HepG2 (cell line): Measurements from ENCODE around the gene ALK. TPM values are rescaled to one million over a fixed set of nuclear protein-coding genes. Genes with fewer than 3 reads are reported as not detected.

Experiments used
- ATAC-seq: fragments of 200-7000 bp; cut with Tn5 transposase; 3 replicates; pipeline ENCODE4 v1.9.1; 2020; ENCODE audit warnings: mild to moderate bottlenecking, moderate library complexity
- BruUV-seq: library from RNA; stranded (reverse); fragments of 400-500 nt; replicated peaks from 2 replicates; lab custom pipeline; 2021; lab: Mats Ljungman, UMichigan
- CTCF ChIA-PET: fragments of 300-600 bp; formaldehyde crosslinking; extraction: SDS; loops from one replicate; lab custom pipeline; 2021; ENCODE audit warnings: low total read pairs, inconsistent platforms, low intra/inter-chr PET ratio; lab: Yijun Ruan, JAX
- POLR2A ChIA-PET: fragments of 350-600 bp; sonication (Branson Sonifier 250); formaldehyde crosslinking; loops from one replicate; lab custom pipeline; 2020; ENCODE audit warnings: antibody characterized with exemption, inconsistent platforms; lab: Yijun Ruan, JAX
- DNase-seq: peaks from one replicate; pipeline ENCODE4 v3.0.0-alpha.2; 2015; ENCODE audit warnings: low spot score
- FAIRE-seq: peaks from 3 replicates; lab custom pipeline; 2011; peaks lifted over from hg19 to GRCh38; lab: Jason Lieb, UNC
- H2AFZ ChIP-seq: one replicate; pipeline ENCODE4 v1.6.1; 2011; ENCODE audit warnings: low read length, inconsistent platforms
- H3K27ac ChIP-seq: fragments of 300-600 bp; 3 replicates; pipeline ENCODE4 v1.8.0; 2011; ENCODE audit warnings: mixed run types, mild to moderate bottlenecking, mixed read lengths, low read length, inconsistent platforms; ENCODE audit not compliant: insufficient read depth; ENCODE audit errors: extremely low read length
- H3K27me3 ChIP-seq, 2 experiments: fragments of 200-600 bp in 1 of 2; 2 replicates in 1 of 2; 3 replicates in 1 of 2; pipeline versions ENCODE4 v1.6.0 to v1.8.0; 2011; ENCODE audit warnings: low read length in 2 of 2, mild to moderate bottlenecking in 2 of 2, moderate library complexity in 2 of 2, inconsistent platforms in 1 of 2; ENCODE audit not compliant: insufficient read depth in 2 of 2, control insufficient read depth in 1 of 2
- H3K36me3 ChIP-seq, 2 experiments: fragments of 200-600 bp in 1 of 2; replicated peaks in 1 of 2; 2 replicates in 1 of 2; 3 replicates in 1 of 2; pipeline versions ENCODE4 v1.5.1 to v1.8.0; 2011; ENCODE audit warnings: low read length in 2 of 2, inconsistent platforms in 1 of 2; ENCODE audit not compliant: insufficient read depth in 2 of 2, control insufficient read depth in 1 of 2
- H3K4me1 ChIP-seq: 2 replicates; pipeline ENCODE4 v1.5.1; 2012; ENCODE audit warnings: low read length, inconsistent platforms; ENCODE audit not compliant: insufficient read depth
- H3K4me2 ChIP-seq: 2 replicates; pipeline ENCODE4 v1.6.0; 2011; ENCODE audit warnings: low read depth, low read length, inconsistent platforms
- H3K4me3 ChIP-seq, 3 experiments: fragments of 200-600 bp in 1 of 3; sonication (generic), shearing (Covaris generic) in 1 of 3; replicated peaks in 1 of 3; 2 replicates each; pipeline ENCODE4 v1.5.1; 2011 to 2016; ENCODE audit warnings: low read length in 3 of 3, inconsistent platforms in 2 of 3, low read depth in 2 of 3, mild to moderate bottlenecking in 2 of 3, control low read depth in 1 of 3, mixed read lengths in 1 of 3; ENCODE audit not compliant: insufficient read depth in 1 of 3
- H3K79me2 ChIP-seq: one replicate; pipeline ENCODE4 v1.6.1; 2011; ENCODE audit warnings: low read length, inconsistent platforms; ENCODE audit not compliant: insufficient read depth
- H3K9ac ChIP-seq: 2 replicates; pipeline ENCODE4 v1.6.0; 2011; ENCODE audit warnings: mild to moderate bottlenecking, low read depth, low read length, inconsistent platforms; ENCODE audit not compliant: insufficient read depth
- H3K9me3 ChIP-seq: 2 replicates; pipeline ENCODE4 v1.5.1; 2012; ENCODE audit warnings: mild to moderate bottlenecking, low read length
- H4K20me1 ChIP-seq: 2 replicates; pipeline ENCODE4 v1.6.0; 2011; ENCODE audit warnings: inconsistent platforms, mild to moderate bottlenecking, low read length, moderate library complexity; ENCODE audit not compliant: insufficient read depth
- BRCA1 ChIP-seq: sonication (generic); formaldehyde crosslinking; IDR thresholded peaks from 2 replicates; pipeline ENCODE4 v1.4.0; 2020; ENCODE audit warnings: missing genetic modification reagents
- ELF1 ChIP-seq: sonication (generic); formaldehyde crosslinking; IDR thresholded peaks from 2 replicates; pipeline ENCODE4 v1.4.0; 2020; ENCODE audit warnings: missing genetic modification reagents
- FOXK2 ChIP-seq: fragments of 450-650 bp; IDR thresholded peaks from 2 replicates; pipeline ENCODE4 v1.6.1; 2016
- GMEB1 ChIP-seq: sonication (generic); formaldehyde crosslinking; IDR thresholded peaks from 2 replicates; pipeline ENCODE4 v1.5.1; 2020; ENCODE audit warnings: missing genetic modification reagents, mild to moderate bottlenecking, borderline replicate concordance
- NONO ChIP-seq, 2 experiments: fragments of 450-650 bp in 1 of 2; sonication (generic) in 1 of 2; formaldehyde crosslinking in 1 of 2; IDR thresholded peaks in 1 of 2; conservative IDR thresholded peaks in 1 of 2; 2 replicates each; pipeline versions ENCODE4 v1.6.1 to v1.8.0; 2017 to 2022; ENCODE audit warnings: mild to moderate bottlenecking in 1 of 2, missing genetic modification reagents in 1 of 2, moderate library complexity in 1 of 2
- NR0B2 ChIP-seq: sonication (generic); formaldehyde crosslinking; IDR thresholded peaks from 2 replicates; pipeline ENCODE4 v1.4.0; 2020; ENCODE audit warnings: mild to moderate bottlenecking, missing genetic modification reagents
- SCMH1 ChIP-seq: sonication (generic); formaldehyde crosslinking; IDR thresholded peaks from 2 replicates; pipeline ENCODE4 v1.9.0; 2021; ENCODE audit warnings: missing genetic modification reagents, mild to moderate bottlenecking, borderline replicate concordance
- SIX1 ChIP-seq: sonication (generic); formaldehyde crosslinking; IDR thresholded peaks from 2 replicates; pipeline ENCODE4 v1.4.0; 2020; ENCODE audit warnings: missing genetic modification reagents, borderline replicate concordance
- SRF ChIP-seq: IDR thresholded peaks from 2 replicates; pipeline ENCODE4 v1.6.1; 2011; ENCODE audit warnings: mild to moderate bottlenecking, low read depth, low read length, moderate library complexity
- STAT6 ChIP-seq: sonication (generic); formaldehyde crosslinking; IDR thresholded peaks from 2 replicates; pipeline ENCODE4 v1.4.0; 2020; ENCODE audit warnings: missing genetic modification reagents, mild to moderate bottlenecking, borderline replicate concordance
- TEAD3 ChIP-seq: optimal IDR thresholded peaks from 2 replicates; pipeline ENCODE3; 2016; ENCODE audit warnings: borderline replicate concordance
- ZBTB7B ChIP-seq: sonication (generic); formaldehyde crosslinking; IDR thresholded peaks from 2 replicates; pipeline ENCODE4 v1.4.0; 2020; ENCODE audit warnings: missing genetic modification reagents
- ZFY ChIP-seq: sonication (generic); formaldehyde crosslinking; IDR thresholded peaks from 2 replicates; pipeline ENCODE4 v1.4.0; 2020; ENCODE audit warnings: missing genetic modification reagents
- ZNF234 ChIP-seq: sonication (generic); formaldehyde crosslinking; conservative IDR thresholded peaks from 2 replicates; pipeline ENCODE4 v1.5.1; 2020; ENCODE audit warnings: mild to moderate bottlenecking, missing genetic modification reagents
- ZNF281 ChIP-seq: sonication (generic); formaldehyde crosslinking; IDR thresholded peaks from 2 replicates; pipeline ENCODE4 v1.4.0; 2020; ENCODE audit warnings: missing genetic modification reagents, borderline replicate concordance
- ZNF367 ChIP-seq: sonication (generic); formaldehyde crosslinking; IDR thresholded peaks from 2 replicates; pipeline ENCODE4 v1.4.0; 2020; ENCODE audit warnings: missing genetic modification reagents, borderline replicate concordance
- ZSCAN30 ChIP-seq: sonication (generic); formaldehyde crosslinking; IDR thresholded peaks from 2 replicates; pipeline ENCODE4 v1.5.0; 2020; ENCODE audit warnings: mild to moderate bottlenecking, missing genetic modification reagents
- WGBS: methylation state at CpG from one replicate; pipeline ENCODE4 v1.1.6; 2017; ENCODE audit warnings: low lambda C conversion rate; 5-methylcytosine and 5-hydroxymethylcytosine counted together
- in situ Hi-C: cut with HindIII; loops from 2 replicates; pipeline ENCODE4 v1.10.0; 2017; ENCODE audit warnings: low pct_unique_long_range_greater_than_20kb; ENCODE audit not compliant: extremely low pct_ligation_motif_present
- intact Hi-C: fragments of 100-400 bp; cut with micrococcal nuclease; formaldehyde crosslinking; loops from one replicate; pipeline ENCODE4 v1.10.0; 2022; ENCODE audit not compliant: unreplicated experiment
- polyA plus RNA-seq, 8 experiments: library from polyadenylated mRNA; depleted of rRNA in 3 of 8; stranded (reverse) in 7 of 8; unstranded in 1 of 8; fragments of >200 nt; fragmentation: Illumina TruSeq in 4 of 8; extraction: Trizol in 4 of 8; gene quantifications; 2 replicates each; pipeline versions ENCODE4 v1.2.1 to v1.2.3, GENCODE V29; 2011 to 2016; ENCODE audit warnings: low read depth in 4 of 8, missing spikeins in 1 of 8, mixed read lengths in 1 of 8; ENCODE audit not compliant: insufficient read depth in 1 of 8
- total RNA-seq, 5 experiments: library from RNA; depleted of rRNA; stranded (reverse); fragments of >200 nt; fragmentation: Illumina TruSeq; extraction: Trizol; gene quantifications; 2 replicates each; pipeline ENCODE4 v1.2.3, GENCODE V29; 2016; ENCODE audit warnings: low read depth in 1 of 5

ALK gene
- total and polyA plus RNA-seq, 2 of the 13 experiments (the other 11 are each of a cell fraction or from before 2014, with no cell fraction given) = not detected

GRCh38 chr2:29531626-29532025, 389.8 kb downstream of the ALK start (continued):
- no peak for TF ChIP-seq ZNF281 (CRISPR knock-in tag)
- TF ChIP-seq ZNF234 = no peak
- TF ChIP-seq STAT6 (CRISPR knock-in tag) = no peak

- Histone ChIP-seq H3K9me3 (no peaks in the 10 kb centered on the region), H3K79me2 (no peaks in the 10 kb centered on the region), H3K4me2 (no peak overlapping the region), H3K4me3 (no peak overlapping the region), H2AFZ (no peak overlapping the region), H3K27me3 (peaks cover 0 to 3% of the 10 kb centered on the region in 2 experiments; a peak in 1 of 5 replicates), H3K27ac (no peak overlapping the region), H3K9ac (no peak overlapping the region), H3K36me3 (no peaks in the 10 kb centered on the region), H4K20me1 (no peaks in the 10 kb centered on the region), H3K4me1 (no peaks in the 10 kb centered on the region)
- ATAC-seq (no peak), DNase-seq (no peak), FAIRE-seq (no peak)
- WGBS = 0% methylated on average over 2 of the region's 2 CpGs
- in situ Hi-C loops (no loop called here), intact Hi-C loops (no loop called here)
- POLR2A ChIA-PET = no interaction called here
- CTCF ChIA-PET = no interaction called here
- no TSS peak for BruUV-seq
- no peak for TF ChIP-seq FOXK2
- TF ChIP-seq ZSCAN30 (CRISPR knock-in tag) = no peak
- TF ChIP-seq ZBTB7B (CRISPR knock-in tag) = no peak
- no peak for TF ChIP-seq BRCA1
- no peak for TF ChIP-seq SRF
- no peak for TF ChIP-seq ELF1 (CRISPR knock-in tag)
- TF ChIP-seq NONO (IDR thresholded peaks at IDR 0.05) = no peak
- no peak for TF ChIP-seq NONO (CRISPR knock-in tag; conservative IDR thresholded peaks at IDR 0.05)
- TF ChIP-seq SCMH1 = no peak
- TF ChIP-seq ZFY (CRISPR knock-in tag) = no peak
- no peak for TF ChIP-seq SIX1 (CRISPR knock-in tag)
- no peak for TF ChIP-seq TEAD3 (CRISPR knock-in tag)
- TF ChIP-seq GMEB1 (CRISPR knock-in tag) = no peak
- TF ChIP-seq ZNF367 (CRISPR knock-in tag) = no peak
- no peak for TF ChIP-seq NR0B2
Observed at GRCh38 chr2:29530281-29530680, 391.1 kb downstream of the ALK start.
